ENCODE measurements around the gene BRME1. TPM values are rescaled to one million over a fixed set of nuclear protein-coding genes. Genes with fewer than 3 reads are reported as not detected.

BRME1 gene
- total RNA-seq, 1 experiment from 2014 or later, result 17.4 TPM

DNA sequence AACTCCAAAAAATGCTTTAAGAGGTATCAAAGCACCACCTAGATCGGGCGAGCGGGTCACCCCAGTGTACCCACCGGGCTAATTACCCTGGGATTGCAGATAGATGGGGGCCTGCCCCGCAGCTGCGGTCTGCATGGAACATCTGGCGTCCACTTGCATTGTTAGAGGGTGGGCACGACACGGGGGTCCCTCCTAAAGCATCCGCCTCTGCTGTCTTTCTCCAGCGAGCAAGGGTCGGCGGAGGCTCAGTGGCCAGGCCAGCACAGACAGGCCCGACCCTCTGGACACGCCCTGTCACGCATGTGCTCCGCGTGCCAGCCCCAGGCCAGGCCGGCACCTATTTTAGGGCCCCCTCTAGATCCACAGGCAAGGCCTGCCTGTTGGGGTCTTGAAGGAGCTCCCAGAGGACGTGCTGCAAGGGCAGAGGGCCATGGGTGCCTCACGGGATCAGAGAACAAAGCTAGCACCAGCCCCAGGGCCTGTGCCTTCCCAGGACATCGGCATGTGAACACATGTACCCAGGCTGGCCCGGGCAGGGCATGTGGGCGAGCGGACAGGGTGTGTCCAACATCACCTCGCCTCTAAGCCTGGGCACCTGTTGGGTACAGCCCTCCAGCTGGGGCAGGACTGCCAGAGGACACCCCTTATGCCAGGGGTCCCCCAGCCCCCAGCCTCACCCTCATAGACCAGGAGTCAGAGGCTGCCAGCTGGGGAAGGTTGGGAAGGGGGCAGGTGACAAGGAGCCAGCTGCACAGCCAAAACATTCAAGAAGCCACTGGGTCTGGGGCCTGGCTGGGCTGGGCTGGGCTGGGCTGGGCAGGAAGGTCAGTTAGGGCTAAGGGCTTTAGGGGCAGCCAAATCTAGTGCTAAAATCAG, 64.6 kb downstream of the BRME1 start:
- intact Hi-C loops (cut with micrococcal nuclease; ENCODE audit: unreplicated experiment), result loop anchor here (10.0 kb wide), 1 partner anchor 47 kb away; the partner anchor contains the start of gene ZSWIM4
- TF ChIP-seq, protein P1, sequence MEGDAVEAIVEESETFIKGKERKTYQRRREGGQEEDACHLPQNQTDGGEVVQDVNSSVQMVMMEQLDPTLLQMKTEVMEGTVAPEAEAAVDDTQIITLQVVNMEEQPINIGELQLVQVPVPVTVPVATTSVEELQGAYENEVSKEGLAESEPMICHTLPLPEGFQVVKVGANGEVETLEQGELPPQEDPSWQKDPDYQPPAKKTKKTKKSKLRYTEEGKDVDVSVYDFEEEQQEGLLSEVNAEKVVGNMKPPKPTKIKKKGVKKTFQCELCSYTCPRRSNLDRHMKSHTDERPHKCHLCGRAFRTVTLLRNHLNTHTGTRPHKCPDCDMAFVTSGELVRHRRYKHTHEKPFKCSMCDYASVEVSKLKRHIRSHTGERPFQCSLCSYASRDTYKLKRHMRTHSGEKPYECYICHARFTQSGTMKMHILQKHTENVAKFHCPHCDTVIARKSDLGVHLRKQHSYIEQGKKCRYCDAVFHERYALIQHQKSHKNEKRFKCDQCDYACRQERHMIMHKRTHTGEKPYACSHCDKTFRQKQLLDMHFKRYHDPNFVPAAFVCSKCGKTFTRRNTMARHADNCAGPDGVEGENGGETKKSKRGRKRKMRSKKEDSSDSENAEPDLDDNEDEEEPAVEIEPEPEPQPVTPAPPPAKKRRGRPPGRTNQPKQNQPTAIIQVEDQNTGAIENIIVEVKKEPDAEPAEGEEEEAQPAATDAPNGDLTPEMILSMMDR (IDR thresholded peaks at IDR 0.05; ENCODE audit: insufficient read depth in 1 of 2, low read depth in 1 of 2, low read length in 1 of 2, severe bottlenecking in 1 of 2, unreplicated experiment in 1 of 2), result no peak
- no TSS peak for BruUV-seq (replicated peaks)
- Mint-ChIP-seq H3K4me1 (ENCODE audit: low read depth, unreplicated experiment) (peaks cover 23% of the 10 kb centered on the region), H3K27me3 (ENCODE audit: insufficient read depth, unreplicated experiment) (no peaks in the 10 kb centered on the region), H3K4me3 (ENCODE audit: unreplicated experiment) (peak overlapping the region; percentile 86), H3K27ac (ENCODE audit: unreplicated experiment) (peak overlapping the region; percentile 82), H3K9me3 (ENCODE audit: unreplicated experiment) (no peaks in the 10 kb centered on the region), H3K36me3 (ENCODE audit: insufficient read depth, unreplicated experiment) (peaks cover 46% of the 10 kb centered on the region)
- POLR2A ChIA-PET, result interaction anchor here (0.5 to 0.7 kb wide), 2 partner anchors 21 to 240 kb away, joined by 3 to 5 read pairs; no protein-coding TSS in a partner anchor
- no peak for DNase-seq
- Histone ChIP-seq H3K36me3 (ENCODE audit: control insufficient read depth, insufficient read depth, low read length) (no peaks in the 10 kb centered on the region), H3K9me3 (no peaks in the 10 kb centered on the region), H3K4me3 (ENCODE audit: low read depth, low read length) (peak overlapping the region; percentile 81), H3K4me1 (peaks cover 42% of the 10 kb centered on the region), H3K27me3 (replicated peaks; ENCODE audit: control insufficient read depth, insufficient read depth, low read length) (no peaks in the 10 kb centered on the region)
- CTCF ChIA-PET, result interaction anchor here (0.8 kb wide), 1 partner anchor 21 kb away, joined by 4 read pairs; no protein-coding TSS in a partner anchor

DNA sequence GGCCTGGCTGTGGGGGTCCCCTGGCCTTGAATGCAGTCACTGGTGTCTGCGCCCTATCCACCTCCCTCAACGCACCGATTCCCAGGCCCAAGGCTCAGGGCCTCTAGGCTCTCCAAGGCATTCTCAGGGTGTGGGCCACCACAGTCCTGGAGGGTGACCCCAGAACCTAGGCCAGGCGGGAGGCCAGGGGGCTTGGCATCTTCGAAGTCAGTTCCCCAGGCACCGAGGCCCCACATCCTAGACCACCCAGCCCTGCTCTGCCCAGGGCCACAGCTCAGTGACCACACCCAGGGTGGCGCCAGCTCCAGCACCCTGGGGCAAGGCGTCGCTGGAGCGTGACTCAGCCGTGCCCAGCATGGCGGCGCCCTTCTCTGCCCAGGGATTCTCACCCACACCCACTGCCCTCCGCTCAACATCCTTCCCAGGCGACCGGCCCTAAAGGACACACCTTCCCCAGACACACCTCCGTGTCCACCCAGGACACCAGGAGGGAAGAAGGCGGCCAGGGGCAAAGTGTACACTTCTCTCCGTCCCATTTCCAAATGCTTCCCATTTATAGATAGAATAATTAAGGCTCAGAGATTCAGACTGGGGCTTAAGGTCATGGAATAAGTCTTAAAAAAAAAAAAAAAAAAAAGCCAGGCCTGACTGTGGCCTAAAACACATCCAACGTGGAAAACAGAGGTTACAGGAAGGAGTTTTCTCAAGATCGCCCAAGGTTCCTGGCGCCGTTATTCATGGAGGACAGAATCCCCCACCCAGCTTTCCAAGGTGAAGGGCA, 65.4 kb downstream of the BRME1 start:
- TF ChIP-seq, protein P1 (IDR thresholded peaks at IDR 0.05; ENCODE audit: insufficient read depth in 1 of 2, low read depth in 1 of 2, low read length in 1 of 2, severe bottlenecking in 1 of 2, unreplicated experiment in 1 of 2), result no peak
- Histone ChIP-seq H3K9me3 (no peaks in the 10 kb centered on the region), H3K27me3 (replicated peaks; ENCODE audit: control insufficient read depth, insufficient read depth, low read length) (no peaks in the 10 kb centered on the region), H3K36me3 (ENCODE audit: control insufficient read depth, insufficient read depth, low read length) (no peaks in the 10 kb centered on the region; the same call in 1 of the 2 replicates), H3K4me3 (ENCODE audit: low read depth, low read length) (no peak overlapping the region), H3K4me1 (peaks cover 36% of the 10 kb centered on the region)
- DNase-seq, result no peak
- peaks cover 40% of the 10 kb centered on the region for H3K36me3 Mint-ChIP-seq (ENCODE audit: insufficient read depth, unreplicated experiment)
- intact Hi-C loops (cut with micrococcal nuclease; ENCODE audit: unreplicated experiment), result loop anchor here (10.0 kb wide), 1 partner anchor 46 kb away; the partner anchor contains the start of gene ZSWIM4
- H3K9me3 Mint-ChIP-seq (ENCODE audit: unreplicated experiment), result no peaks in the 10 kb centered on the region
- H3K27ac Mint-ChIP-seq (ENCODE audit: unreplicated experiment), result peak overlapping the region; percentile 61
- BruUV-seq (replicated peaks), result no TSS peak
- H3K4me3 Mint-ChIP-seq (ENCODE audit: unreplicated experiment), result peak overlapping the region; percentile 86
- POLR2A ChIA-PET, result interaction anchor here (0.5 kb wide), 1 partner anchor 241 kb away, joined by 3 read pairs; no protein-coding TSS in a partner anchor
- CTCF ChIA-PET, result no interaction called here
- peaks cover 16% of the 10 kb centered on the region for H3K4me1 Mint-ChIP-seq (ENCODE audit: low read depth, unreplicated experiment)
- H3K27me3 Mint-ChIP-seq (ENCODE audit: insufficient read depth, unreplicated experiment), result no peaks in the 10 kb centered on the region

DNA sequence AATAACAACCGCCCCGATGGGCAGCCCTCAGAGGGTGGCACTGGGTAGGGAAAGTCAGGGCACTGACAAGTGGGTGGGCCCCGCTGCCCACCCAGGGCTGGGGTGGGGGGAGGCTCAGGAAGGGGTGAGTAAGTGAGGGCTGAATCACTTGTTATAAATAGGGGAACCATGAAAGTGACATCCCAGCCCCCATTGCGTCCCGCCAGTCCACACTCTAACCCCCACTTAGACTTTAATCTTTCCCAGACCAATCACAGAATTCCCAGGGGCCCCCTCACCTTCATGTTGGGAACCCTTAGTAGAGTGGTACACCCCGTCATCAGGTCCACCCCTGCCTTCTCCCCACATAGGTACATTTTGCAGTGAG, 66.0 kb downstream of the BRME1 start:
- H3K36me3 Mint-ChIP-seq (ENCODE audit: insufficient read depth, unreplicated experiment), result peaks cover 43% of the 10 kb centered on the region
- Histone ChIP-seq H3K27me3 (replicated peaks; ENCODE audit: control insufficient read depth, insufficient read depth, low read length) (no peaks in the 10 kb centered on the region), H3K36me3 (ENCODE audit: control insufficient read depth, insufficient read depth, low read length) (no peaks in the 10 kb centered on the region; the same call in 1 of the 2 replicates), H3K9me3 (no peaks in the 10 kb centered on the region), H3K4me1 (peaks cover 32% of the 10 kb centered on the region), H3K4me3 (ENCODE audit: low read depth, low read length) (no peak overlapping the region)
- no peak for DNase-seq
- BruUV-seq (replicated peaks), result no TSS peak
- intact Hi-C loops (cut with micrococcal nuclease; ENCODE audit: unreplicated experiment), result loop anchor here (10.0 kb wide), 1 partner anchor 45 kb away; the partner anchor contains the start of gene ZSWIM4
- no peaks in the 10 kb centered on the region for H3K27me3 Mint-ChIP-seq (ENCODE audit: insufficient read depth, unreplicated experiment)
- TF ChIP-seq, protein P1 (IDR thresholded peaks at IDR 0.05; ENCODE audit: insufficient read depth in 1 of 2, low read depth in 1 of 2, low read length in 1 of 2, severe bottlenecking in 1 of 2, unreplicated experiment in 1 of 2), result no peak
- ChIA-PET POLR2A (no interaction called here), CTCF (no interaction called here)
- peaks cover 11% of the 10 kb centered on the region for H3K4me1 Mint-ChIP-seq (ENCODE audit: low read depth, unreplicated experiment)
- peak overlapping the region; percentile 61 for H3K27ac Mint-ChIP-seq (ENCODE audit: unreplicated experiment)
- H3K9me3 Mint-ChIP-seq (ENCODE audit: unreplicated experiment), result no peaks in the 10 kb centered on the region
- H3K4me3 Mint-ChIP-seq (ENCODE audit: unreplicated experiment), result peak overlapping the region; percentile 86
